GM19468 (cell line): ENCODE results near the gene CAMK1G.

Experiments
- ATAC-seq: cut with Tn5 transposase; IDR thresholded peaks from one replicate; pipeline ENCODE4 v1.9.1; 2021; ENCODE audit warnings: mild to moderate bottlenecking, moderate library complexity, moderate number of reproducible peaks; ENCODE audit not compliant: unreplicated experiment; ENCODE audit errors: extremely low read depth

CAMK1G gene

GRCh38 chr1:209595599-209596285, 12.2 kb downstream of the CAMK1G start:
- ATAC-seq: no peak

DNA sequence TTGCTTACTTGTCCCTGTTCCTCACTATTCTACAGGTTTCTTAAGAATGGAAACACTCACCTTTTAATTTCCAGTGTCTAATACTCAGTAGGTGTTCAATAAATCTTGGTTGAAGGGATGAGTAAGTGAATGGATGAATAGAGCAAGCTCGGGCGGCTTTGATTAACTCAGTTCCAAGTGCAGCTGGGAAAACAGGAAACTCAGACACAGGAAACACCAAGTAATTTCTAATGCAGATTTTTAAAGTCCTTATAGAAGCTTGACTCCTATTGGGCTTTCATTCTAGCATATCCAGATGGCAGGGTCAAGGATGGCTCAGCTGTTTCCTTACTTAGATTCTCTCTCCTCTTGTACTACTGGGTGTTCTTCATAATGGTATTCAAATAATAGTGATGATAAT, 14.0 kb downstream of the CAMK1G start:
- no peak for ATAC-seq

DNA sequence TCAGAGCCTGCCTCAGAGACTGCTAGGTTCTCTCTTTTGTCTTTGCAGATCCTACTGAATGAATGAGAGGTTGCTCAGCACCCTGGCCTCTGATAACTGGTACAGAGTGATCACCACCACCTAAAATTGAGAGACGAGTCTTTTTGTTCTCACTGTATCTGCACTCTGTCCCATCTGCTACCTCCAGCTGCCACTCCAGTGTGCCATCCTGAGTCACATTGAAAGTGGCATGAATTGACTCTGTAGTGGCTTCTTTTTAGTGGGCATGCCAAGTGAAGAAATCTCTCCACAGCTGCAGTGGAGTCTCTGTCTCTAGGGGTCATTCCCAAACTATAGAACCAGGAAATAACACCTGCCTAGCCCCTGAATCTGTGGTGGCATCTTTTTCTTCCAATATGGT, 14.7 kb downstream of the CAMK1G start:
- ATAC-seq: no peak

DNA sequence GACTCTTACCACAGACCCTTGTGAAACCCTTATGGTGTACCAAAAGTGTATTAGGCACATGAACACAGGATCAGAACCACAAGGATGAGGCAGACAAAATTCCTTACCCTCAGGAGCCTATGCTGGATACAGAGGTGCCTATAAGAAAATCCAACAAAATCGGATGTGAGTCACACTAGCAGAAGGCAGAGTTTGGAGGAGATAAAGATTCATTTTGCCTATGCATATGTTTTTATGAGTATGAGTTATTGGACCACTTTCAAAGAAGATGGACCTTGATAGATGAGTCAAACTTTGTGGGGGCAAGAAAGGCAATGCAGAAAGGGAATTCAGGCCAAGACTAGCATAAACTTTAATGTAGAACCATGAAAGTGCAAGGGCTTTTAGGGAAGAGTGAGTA, 17.0 kb downstream of the CAMK1G start:
- no peak for ATAC-seq

DNA sequence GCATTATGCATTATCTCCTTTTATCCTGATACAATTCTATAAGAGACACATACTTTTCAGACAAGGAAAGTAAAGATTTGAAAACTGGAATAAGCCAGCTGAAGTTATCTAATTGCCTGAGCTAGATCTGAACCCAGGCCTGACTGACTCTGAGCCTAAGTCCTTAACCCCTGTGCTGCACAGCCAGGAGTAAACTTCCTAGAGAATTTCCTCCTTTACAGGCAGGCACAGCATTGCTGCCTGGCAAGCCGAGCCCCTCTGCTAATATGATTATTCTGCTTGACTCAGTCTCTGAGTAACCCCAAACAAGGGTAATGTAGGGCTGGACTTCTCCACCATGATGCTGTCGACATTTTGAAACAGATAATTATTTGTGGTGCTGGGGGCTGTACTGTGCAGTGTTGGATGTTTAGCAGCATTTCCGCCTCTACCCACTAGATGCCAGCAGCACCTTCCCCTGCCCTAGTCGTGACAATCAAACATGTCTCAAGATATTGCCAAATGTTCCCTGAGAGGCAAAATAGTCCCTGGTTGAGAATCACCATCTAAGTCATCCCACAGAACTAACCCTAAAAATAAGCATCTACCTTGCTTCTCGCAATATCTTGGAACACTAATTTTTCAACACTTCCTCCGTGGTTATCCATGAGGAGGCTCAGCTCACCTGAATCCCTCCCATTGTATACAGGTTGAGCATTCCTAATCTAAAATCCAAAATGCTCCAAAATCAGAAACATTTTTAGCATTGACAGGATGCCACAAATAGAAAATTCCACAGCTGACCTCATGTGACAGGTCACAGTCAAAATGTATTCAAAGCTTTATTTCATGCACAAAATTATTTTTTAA, 18.5 kb downstream of the CAMK1G start:
- peak; percentile 46 for ATAC-seq

GRCh38 chr1:209603877-209604276, 20.4 kb downstream of the CAMK1G start:
- ATAC-seq: no peak

DNA sequence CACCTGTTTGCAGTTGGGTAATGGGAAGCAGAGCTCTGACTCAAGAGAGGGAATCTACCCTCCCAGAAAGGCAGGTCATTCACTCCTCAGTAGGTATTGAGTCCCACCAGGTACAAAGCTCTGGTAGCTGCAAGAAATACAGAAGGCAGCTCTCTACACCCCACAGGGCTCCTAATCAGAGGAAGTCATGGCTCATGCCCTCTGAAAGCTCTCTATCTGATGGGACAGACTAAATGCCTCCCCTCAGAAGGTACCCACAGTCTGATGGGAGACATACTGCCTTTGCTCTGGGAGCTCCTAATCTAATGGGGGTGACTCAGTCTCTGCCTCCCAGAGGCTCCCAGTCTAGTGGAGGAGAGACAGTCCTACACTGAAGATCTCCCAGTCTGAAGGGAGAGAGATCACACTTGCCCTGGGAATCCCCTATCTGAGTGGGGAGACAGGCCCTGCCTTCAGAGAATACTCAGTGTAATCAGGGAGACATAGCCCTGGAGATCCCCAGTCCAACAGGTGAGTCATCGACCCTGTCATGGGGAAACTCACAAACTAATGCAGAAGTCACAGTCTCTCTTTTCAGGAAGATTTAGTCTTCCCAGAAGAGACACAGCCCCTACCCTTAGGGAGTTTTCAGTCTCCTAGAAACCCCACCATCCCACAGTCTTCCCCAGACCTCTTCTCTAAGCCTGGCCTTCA, 23.7 kb downstream of the CAMK1G start:
- peak; percentile 30 for ATAC-seq

DNA sequence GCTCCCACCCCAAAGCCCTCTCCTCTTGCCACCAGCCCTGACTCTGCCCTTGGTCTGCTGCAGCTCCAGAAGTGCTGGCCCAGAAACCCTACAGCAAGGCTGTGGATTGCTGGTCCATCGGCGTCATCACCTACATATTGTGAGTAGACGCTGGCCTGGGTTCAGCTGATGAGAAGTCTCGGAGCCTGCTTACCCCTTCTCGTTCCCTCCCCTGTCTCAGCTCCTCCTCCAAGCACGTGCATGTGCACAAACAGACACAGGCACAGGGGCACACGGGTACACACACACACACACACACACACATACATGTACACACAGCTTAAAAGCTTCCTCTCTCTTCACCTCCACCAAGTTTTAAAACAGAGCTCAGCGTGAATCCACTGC, 24.3 kb downstream of the CAMK1G start:
- no peak for ATAC-seq

- ATAC-seq: no peak
These were observed 25.7 kb downstream of the CAMK1G start for GRCh38 chr1:209609041-209609790.

- no peak for ATAC-seq
These were observed 26.5 kb downstream of the CAMK1G start for GRCh38 chr1:209609791-209610630.

- ATAC-seq: no peak
These were observed 27.1 kb downstream of the CAMK1G start for GRCh38 chr1:209610631-209610905.

GRCh38 chr1:209611771-209612570, 28.5 kb downstream of the CAMK1G start:
- no peak for ATAC-seq

DNA sequence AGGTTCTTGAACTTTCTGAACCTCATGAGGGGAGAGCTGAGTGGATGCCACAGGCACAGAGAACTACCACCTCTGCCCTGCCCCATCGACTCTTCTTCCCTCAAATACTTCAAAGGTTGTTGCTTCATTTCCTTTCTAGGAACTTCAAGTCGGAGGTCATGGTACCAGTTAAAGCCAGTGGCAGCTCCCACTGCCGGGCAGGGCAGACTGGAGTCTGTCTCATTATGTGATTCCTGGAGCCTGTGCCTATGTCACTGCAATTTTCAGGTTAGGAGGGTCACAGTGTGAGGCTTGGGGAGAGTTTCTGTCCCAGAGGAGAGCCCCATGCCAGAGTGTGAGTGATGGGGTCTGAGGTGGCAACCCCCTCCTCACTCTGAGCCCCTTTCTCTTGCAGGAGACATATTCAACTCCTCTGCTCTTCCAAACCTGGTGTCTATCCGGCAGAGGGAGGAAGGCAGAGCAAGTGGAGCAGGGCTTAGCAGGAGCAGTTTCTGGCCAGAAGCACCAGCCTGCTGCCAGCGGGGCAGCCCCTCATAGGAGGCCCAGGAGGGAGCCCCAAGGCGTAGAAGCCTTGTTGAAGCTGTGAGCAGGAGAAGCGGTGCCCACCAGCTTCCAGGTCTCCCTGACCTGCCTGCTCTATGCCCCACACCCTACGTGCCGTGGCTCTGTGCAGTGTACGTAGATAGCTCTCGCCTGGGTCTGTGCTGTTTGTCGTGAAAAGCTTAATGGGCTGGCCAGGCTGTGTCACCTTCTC, 29.3 kb downstream of the CAMK1G start:
- no peak for ATAC-seq

GRCh38 chr1:209613400-209614150, 30.1 kb downstream of the CAMK1G start:
- ATAC-seq: no peak

DNA sequence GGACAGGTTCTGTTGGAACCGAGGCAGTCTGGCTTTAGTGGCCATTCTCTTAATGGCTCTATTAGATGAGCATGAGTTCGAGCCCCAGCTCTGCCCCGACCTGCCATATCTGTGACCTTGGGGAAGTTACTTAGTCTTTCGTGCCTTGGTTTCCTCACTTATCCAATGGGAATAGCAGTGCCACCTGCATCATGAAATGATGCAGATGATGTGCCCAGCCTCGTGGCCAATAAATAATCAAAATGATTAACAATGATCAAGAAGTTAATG, 30.6 kb downstream of the CAMK1G start:
- no peak for ATAC-seq

GRCh38 chr1:209614906-209615305, 31.4 kb downstream of the CAMK1G start:
- ATAC-seq: no peak

- ATAC-seq: no peak
These were observed 33.0 kb downstream of the CAMK1G start for GRCh38 chr1:209616366-209617046.
